Raji (cell line): ENCODE results near the gene TGM2.

ENCODE experiments used
- POLR2A ChIP-seq: IDR thresholded peaks from 2 replicates; pipeline ENCODE4 v1.6.1; 2011; ENCODE audit warnings: low read depth, low read length, control low read depth; ENCODE audit not compliant: insufficient read depth

Gene TGM2

GRCh38 chr20:38117205-38117604, 47.9 kb downstream of the TGM2 start:
- TF ChIP-seq POLR2A: no peak

DNA sequence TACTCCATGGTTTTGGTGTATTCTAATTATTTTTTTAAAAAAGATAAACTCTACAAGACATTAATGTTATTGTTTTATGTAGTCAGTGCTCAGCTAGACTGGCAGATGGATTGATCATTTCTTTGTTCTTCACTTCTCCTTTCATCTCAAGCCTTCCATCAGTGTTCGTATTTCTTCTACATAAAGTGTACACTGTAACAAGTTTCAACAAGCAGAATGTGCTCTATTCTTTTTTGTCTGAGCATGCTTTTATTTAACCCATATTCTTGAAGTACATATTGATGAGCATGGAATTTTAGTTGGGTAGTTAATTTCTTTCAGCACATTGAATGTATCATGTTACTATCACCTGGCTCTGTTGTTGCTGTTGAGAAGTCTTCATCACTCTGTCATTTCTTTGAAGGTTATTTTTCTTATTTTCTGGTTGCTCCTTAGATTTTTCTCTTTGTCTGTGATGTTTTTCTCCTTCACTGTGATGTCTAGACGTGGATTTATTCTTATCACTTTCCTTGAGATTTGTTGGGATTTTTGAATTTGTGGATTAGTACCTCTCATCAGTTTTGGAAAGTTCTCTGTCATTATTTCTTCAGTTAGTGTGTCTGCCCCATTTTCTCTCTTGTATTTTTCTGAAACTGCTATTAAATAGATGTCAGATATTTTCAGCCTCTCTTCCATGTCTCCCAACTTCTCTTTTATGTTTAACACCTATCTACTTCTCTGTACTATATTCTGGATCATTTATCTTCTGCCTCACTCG, 48.5 kb downstream of the TGM2 start:
- no peak for TF ChIP-seq POLR2A

- no peak for TF ChIP-seq POLR2A
These were observed 49.2 kb downstream of the TGM2 start for GRCh38 chr20:38115896-38116295.

- TF ChIP-seq POLR2A: no peak
These were observed 49.9 kb downstream of the TGM2 start for GRCh38 chr20:38115205-38115604.

DNA sequence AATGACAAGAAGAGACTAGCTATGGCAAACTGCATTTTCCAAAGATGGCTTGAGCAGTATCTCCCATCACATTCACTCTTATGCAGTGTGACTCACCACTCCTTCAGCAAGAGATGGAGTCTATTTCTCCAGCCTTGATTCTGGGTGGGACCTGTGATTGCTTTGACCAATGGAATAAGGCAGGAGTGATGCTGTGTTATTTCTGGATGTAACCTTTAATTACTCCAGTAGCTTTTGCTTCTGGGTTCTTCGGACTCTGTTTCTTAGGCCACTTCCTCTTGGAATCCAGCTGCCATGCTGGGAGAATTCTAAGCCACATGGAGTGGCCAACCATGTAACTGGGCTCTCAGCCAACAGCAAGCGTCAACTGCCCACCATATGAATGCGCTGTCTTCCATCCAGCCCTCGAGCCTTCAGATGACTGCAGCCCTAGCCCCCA, 50.7 kb downstream of the TGM2 start:
- no peak for TF ChIP-seq POLR2A

DNA sequence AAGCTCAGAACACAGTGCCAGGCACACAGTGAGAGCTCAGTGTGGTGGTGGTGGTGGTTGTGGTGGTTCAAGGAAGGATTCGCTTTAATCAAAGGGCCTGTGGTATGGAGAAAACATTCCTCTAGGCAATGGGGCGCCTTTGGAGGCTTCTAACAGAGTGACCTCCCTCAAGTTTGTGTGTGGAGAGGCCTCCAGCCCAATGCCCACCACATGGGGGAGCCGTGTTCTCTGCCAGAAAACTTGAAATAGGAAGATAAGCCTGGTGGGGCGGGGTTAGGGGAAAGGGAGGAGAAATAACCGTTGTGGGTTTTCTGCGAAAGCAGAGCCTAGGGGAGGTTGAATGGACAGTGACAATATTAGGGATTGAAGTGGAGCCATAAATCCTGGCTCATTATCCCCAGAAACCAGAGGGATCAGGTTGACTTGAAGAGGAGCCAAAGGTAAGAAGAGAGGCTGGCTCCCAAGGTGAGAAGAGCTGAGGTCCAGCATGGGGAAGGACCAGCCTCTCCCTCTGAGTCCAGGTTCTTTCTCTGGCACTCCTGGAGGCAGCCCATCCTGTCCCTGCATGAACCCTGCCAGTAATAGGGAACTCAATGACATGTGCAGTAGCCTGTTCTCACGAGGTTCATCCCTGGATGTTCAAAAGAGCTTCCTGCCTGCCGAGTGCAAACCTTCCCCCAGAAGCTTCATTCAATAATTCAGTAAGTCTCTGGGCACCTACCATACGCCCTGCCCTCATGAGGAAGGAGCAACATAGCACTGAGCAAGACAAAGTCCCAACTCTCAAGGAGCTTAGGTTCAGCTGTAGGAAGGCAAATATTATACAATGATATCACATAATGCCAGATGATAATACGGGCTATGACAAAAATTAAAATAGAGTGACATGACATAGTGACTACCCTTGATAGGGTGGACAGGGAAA, 51.4 kb downstream of the TGM2 start:
- TF ChIP-seq POLR2A: no peak

- TF ChIP-seq POLR2A: no peak
These were observed 52.2 kb downstream of the TGM2 start for GRCh38 chr20:38112930-38113294.

DNA sequence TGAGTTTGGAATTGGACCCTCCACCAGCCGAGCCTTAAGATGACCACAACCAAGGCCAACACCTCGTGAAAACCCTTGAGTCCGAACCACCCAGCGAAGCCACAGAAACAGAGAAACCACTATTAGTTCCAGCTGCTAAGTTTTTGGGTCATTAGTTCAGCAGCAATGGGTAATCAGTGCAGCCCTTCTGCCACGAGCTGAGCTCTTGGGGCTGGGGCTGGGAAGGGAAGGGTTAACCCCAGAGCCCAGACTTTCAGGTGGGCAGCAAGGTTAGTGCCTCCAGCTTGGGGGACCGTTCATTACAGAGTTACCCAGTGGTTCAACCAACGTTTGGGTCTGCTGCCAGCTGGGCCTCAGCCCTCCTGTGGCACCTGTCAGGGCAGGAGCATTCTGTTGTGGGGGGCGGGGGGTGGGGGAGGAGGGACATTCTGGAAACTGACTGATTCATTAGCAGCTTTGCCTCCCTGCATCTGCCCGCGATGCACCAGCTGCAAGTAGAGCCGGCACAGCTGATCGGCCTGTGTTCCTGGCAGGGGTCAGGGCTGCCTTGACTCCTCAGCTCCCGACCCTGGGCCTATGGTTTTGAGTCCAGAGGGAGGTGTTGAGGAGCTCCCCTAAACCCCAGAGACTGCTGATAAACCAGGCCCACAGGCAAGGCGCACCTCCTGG, 52.7 kb downstream of the TGM2 start:
- TF ChIP-seq POLR2A: no peak

- TF ChIP-seq POLR2A: no peak
These were observed 53.5 kb downstream of the TGM2 start for GRCh38 chr20:38111366-38112232.

DNA sequence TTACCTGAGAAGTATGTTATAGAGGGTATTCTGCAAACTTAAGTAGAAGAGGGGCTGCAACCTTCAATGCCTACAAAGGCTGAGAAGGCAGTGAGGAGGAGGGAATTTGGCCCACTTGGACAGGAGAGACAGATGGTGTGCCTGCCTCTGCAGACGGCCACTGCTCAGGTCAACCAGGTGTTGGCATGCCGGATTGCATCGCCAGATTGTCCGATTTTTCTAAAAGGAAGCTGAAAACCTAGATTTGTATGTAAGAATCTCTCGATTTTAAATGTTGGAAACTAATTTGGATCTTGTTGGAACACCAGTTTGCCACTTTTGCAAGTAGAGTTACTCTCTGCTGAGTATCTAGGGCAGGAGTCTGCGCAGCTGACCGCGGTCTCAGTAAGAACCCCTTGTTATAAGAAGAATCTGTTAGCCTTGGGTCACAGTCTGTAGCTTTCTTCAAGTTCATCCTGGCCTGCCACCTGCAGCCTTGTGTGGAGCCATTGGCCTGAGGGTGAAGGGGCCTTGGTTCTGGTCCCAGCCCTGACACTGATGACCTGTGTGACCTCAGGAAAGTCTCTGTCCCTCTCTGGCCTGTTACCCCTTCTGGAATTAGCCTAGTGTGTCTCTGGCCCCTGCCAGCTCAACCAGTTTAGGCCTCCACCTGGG, 54.4 kb downstream of the TGM2 start:
- TF ChIP-seq POLR2A: no peak

DNA sequence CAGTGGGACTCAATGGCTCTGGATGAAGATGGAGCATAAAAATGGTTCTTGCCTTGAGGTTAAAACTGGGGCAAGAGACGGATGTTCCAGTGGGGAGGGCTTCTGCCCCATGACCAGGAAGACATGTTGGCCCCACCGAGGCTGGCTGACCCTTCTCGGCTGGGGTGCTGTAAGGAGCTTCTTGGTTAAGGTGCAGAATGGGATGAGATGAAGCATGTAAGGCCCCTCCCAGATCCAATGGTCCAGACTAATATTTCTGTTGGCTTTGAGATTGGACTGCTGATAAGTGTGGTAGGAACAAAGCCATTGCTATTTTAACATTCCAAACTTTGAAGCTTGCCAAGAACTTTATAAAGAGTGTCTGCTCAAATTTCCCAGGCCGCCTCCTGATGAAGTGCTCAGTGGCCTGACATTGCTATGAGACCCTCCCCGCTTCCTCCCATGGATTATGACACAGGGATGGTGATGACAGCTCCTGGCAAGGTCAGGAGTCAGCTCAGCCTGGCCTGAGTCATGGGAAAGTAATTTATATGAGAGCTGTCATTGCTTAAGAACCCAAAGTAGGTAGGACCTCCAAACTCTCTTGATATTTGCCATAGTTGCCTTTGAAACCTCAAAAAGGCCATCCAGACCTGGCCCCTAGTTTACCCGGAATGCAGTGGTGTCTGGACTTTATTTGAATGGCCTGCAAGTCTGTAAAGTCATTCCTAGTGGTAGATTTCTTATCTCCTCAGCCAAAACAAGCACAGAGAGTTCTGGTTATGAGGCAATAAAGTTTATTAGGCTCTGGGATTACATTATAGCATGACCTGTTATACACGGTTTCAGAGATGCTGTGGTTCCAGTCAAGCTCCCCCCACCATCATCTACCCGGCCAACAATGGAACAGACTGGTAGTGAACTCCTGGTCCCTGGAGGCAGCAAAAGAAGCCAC, 55.2 kb downstream of the TGM2 start:
- TF ChIP-seq POLR2A: no peak

DNA sequence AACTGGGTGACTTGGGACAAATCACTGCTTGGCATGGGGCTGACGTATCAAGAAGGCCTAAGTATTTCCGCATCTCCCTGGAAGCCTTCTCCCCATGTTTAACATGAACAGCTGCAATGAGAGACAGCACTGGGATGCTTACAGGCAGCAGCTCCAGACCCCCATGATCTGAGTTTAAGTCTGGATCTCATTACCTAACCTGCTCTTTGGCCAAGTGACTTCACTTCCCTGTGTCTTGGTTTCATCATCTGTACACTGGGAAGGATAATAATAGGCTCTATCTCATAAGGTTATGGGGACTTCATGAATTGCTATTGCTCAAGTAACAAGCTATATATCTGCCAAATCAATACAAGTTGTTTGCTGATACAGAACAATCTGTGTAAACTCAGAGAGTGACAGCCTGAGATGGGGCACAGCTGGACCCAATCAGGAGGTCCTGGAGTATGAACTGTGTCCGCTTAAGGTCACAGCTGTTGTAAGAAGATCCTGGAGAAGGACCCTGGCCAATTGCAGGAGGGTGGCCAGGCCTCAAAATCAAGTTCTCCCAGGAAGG, 56.0 kb downstream of the TGM2 start:
- no peak for TF ChIP-seq POLR2A
